Measurements from ENCODE around the gene FLNB. TPM values are rescaled to one million over a fixed set of nuclear protein-coding genes. Genes with fewer than 3 reads are reported as not detected.

Gene FLNB
- total RNA-seq = 100 to 1,000 TPM; 410 to 585 TPM
- long read RNA-seq, partial matches to known transcripts = 316 of 394 reads
- long read RNA-seq, other reads (novel, unspliced or antisense) = 78 of 394 reads

GRCh38 chr3:58008141-58009025, at the start of gene FLNB:
Gene FLNB (plus strand): TSS chr3:58008422. CDS start chr3:58008565, 143 bp downstream.
- intact Hi-C loops (cut with DNase I, micrococcal nuclease) = loop anchor here in 1 of 2 donors (10.0 kb wide), 1 partner anchor 166 kb away; no protein-coding TSS in a partner anchor
- ATAC-seq (peak; percentile 60), DNase-seq (peak in 1 of 2 donors; percentile 82)

DNA sequence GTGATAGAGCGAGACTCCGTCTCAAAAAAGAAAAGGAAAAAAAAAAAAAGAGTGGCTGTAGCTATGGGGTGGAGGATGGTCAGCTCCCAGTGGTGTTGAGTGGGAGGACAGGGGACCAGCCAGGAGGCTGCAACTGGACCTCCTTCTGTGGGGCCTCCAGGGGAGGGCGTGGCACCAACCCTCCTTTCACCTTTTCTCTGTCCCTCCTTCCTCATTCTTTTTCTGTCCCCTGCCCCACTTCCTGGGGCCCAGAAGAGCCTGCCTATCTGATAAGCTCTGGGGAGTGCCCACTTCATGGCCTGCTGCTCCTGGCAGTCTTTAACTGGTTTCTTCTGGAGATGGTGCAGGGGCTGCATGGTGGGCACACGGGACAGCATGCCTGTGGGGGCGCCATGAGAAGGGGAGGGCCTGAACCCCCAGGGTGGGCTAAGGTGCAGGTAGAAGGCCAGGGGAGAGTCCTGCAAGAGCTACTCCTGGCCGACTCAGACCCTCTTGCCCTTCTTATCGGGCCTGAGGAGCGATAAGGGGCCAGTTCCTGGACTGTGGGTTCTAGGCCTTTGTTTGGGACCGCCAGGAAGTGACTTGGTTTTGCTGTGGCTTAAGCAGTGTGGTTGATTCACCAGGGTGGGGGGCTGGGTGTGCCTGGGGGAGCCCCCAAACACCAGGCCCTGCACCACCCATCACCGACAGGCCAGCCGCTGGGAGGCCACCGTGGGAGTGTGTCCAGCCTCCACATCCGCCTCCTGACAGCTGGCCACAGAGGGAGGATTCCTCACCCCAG, 49.4 kb upstream of the FLNB start:
- intact Hi-C loops (cut with DNase I, micrococcal nuclease) = no loop called here
- DNase-seq (peak in 1 of 2 donors; percentile 56), ATAC-seq (peak; percentile 55)

DNA sequence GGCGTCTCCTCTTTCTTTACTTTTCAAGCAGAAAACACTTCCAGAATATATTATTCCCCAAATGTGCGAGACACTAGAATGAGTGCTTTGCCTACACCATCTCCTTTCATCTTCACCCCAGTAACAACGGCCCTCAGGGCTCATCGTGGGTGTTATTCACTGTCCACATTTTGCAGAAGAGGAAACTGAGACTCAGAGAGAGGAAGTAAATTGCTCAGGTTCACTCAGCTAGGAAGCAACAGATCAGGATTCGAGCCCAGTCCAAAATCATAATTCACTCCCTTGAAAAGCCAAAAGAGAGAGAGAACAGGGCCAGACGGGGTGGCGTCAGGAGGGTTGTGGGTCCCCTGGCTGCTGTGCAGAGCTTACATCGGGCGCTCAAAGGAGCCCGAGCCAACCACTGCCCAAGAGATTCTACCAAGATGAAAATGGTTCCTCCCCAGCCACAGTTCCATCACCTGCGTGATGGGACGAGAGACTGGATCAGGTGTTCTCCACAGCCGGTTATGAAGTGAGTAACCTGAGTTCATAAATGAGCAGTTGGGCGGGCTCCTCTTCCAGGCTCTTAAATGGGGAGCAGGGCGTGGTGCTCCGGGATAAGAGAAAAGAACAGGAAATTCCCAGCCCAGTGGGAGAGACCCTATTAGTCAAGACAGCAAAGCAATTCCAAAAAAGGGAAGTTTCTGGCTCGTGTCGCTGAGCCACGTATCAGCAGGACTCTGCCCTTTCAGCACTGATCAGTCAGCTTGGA, 48.6 kb upstream of the FLNB start:
- ATAC-seq (peak; percentile 25), DNase-seq (peak in 1 of 2 donors; percentile 47)
- intact Hi-C loops (cut with DNase I, micrococcal nuclease) = no loop called here

DNA sequence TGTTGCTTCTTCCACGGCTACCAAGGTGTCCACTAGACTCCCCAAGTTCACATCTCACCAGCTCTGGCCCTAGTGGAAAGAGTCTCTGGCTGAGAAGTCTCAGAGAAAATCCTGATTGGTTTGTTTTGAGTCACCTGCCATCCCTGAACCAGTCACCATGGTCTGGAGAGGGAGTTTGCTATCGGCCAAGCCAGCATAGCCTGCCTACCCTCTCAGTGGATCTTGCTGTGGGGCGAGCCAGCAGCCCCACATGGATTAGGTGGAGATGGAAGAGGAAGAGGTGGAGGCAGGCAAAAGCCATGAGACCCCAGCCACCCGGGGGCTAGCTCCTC, 48.1 kb upstream of the FLNB start:
- DNase-seq (no peak), ATAC-seq (no peak)
- intact Hi-C loops (cut with DNase I, micrococcal nuclease) = no loop called here

DNA sequence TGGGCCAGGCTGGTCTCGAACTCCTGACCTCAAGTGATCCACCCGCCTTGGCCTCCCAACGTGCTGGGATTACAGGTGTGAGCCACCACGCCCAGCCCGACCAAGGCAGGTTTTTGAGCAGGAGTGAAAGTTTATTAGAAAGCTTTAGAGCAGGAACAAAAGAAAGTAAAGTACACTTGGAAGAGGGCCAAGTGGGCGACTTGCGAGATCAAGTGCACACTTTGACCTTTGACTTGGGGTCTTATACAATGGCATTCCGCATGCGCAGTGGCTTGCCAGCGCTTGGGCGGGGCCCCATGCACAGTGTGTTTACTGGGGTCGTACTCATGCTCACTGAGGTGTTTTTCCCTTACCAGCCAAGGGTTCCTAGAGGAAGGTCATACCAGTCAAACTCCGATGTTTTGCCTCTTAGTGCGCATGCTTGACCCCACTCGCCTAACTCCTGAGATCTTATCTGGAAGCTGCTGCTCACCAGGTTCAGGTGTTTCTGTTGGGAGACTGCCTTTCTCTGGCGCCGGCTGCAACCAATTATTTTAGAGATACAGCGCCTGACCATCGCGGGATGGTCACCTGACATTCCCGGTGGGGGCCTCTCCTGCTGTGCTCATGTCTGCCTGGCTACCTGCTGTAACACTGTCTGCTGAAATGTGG, 46.9 kb upstream of the FLNB start:
- intact Hi-C loops (cut with DNase I, micrococcal nuclease) = no loop called here
- ATAC-seq (peak; percentile 58), DNase-seq (peak; percentile 67 to 70)

DNA sequence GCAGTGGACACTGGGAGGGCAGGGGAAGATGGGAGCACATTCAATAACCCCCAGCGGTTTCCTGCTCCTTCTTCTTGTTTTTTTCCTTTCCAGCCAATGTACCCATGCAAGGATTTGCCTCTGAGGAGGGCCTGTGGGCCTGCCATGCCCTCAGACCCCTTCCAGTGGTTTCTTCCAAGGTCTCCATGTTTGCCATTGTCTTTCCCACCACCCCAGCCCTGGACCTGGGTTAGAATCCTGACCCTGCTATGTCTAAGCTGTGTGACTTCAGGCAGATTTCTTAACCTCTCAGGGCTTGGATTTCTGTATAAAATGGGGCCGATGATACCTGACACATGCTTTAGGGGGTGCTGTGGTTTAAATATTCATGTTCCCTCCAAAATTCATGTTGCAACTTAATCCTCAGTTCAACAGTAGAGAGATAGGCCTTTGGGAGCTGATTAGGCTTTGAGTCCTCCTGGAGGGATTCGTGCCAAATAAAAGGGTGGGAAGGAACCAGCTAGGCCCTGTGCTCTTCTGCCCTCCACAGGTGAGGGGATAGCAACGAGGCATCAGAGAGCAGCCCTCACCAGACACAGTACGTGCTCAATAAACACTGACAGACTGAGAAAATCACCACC, 46.3 kb upstream of the FLNB start:
- peak; percentile 53 for ATAC-seq
- DNase-seq = no peak
- intact Hi-C loops (cut with DNase I, micrococcal nuclease) = no loop called here

- DNase-seq (no peak), ATAC-seq (no peak)
- intact Hi-C loops (cut with DNase I, micrococcal nuclease) = no loop called here
These were observed 45.8 kb upstream of the FLNB start for GRCh38 chr3:57962448-57962834.

DNA sequence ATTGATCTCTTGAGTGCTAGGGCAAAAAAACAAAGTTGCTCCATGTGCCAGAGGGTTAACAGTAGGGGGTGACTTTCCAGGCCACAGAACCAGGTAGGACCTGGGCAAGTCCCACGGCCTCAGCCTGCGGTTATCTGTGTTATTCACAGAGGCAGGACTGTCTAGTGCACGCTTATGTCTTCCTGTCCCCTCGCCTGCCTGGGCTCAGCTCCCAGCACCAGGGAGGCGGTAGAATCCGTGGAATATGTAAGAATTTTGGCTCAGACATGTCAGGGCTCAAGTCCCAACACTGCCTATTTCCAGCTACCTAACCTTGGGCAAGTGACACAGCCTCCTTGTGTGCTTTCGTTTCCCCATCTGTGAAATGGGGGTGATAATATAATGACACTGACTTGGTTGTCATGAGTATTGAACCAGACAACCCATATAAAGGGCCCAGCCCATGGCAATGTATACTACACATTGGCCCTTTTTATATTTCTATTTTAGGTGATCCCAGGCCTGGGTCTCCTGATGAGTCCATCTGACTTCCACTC, 44.3 kb upstream of the FLNB start:
- DNase-seq = no peak
- intact Hi-C loops (cut with DNase I, micrococcal nuclease) = no loop called here
- no peak for ATAC-seq

DNA sequence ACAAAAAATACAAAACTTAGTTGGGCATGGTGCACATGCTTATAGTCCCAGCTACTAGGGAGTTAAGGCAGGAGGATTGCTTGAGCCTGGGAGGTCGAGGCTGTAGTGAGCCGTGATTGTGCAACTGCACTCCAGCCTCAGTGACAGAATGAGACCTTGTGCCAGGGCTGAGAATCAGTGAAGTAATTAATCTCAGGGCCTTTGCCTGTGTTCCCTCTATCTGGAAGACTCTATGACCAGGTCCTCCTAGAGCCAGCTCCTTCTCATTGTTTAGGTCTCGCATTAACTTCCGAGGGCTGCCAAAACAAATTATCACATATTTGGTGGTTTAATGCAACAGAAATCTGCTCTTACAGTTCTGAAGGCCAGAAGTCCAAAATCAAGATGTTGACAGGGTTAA, 41.4 kb upstream of the FLNB start:
- intact Hi-C loops (cut with DNase I, micrococcal nuclease) = no loop called here
- ATAC-seq (no peak), DNase-seq (no peak)

GRCh38 chr3:57967590-57967989, 40.6 kb upstream of the FLNB start:
- intact Hi-C loops (cut with DNase I, micrococcal nuclease) = no loop called here
- DNase-seq (peak; percentile 71 to 78), ATAC-seq (peak; percentile 40)

DNA sequence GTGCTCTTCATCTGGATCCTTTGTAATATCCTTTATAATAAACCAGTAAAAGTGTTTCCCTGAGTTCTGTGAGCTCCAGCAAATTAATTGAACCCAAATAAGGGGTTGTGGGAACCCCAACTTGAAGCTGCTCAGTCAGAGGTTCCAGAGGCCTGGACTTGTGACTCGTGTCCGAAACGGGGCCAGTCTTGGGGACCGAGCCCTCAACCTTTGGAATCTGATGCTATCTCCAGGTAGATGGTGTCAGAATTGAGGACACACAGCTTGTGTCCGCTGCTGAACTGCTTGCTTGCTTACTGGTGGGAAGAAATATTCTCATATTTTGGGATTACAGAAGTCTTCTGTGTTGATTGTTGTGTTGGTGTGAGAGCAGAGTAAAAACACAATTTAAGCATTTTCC, 39.7 kb upstream of the FLNB start:
- intact Hi-C loops (cut with DNase I, micrococcal nuclease) = no loop called here
- ATAC-seq = no peak
- no peak for DNase-seq

DNA sequence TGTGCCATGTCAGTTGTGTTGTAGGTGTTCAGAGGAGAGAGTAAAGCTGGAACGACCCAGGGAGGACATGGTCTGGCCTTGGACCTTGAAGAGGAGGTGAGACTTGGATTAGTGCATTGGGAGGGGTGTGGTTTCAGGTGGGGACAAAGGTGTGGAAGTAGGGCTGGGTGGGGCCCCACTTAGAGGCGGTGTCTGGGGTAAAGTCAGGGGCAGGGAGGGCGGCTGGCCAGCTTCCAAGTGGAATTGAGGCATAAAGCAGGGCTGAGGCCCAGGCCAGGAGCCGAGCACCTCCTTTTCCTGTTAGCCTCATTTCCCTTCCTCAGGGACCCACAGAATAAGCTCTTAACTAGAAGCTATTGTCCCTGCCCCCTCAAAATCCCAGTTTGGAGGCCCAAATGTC, 36.2 kb upstream of the FLNB start:
- intact Hi-C loops (cut with DNase I, micrococcal nuclease) = no loop called here
- peak; percentile 78 for ATAC-seq
- peak; percentile 97 to 98 for DNase-seq

GRCh38 chr3:57972531-57973111, 35.6 kb upstream of the FLNB start:
- DNase-seq (peak; percentile 82 to 93), ATAC-seq (peak; percentile 71)
- intact Hi-C loops (cut with DNase I, micrococcal nuclease) = no loop called here

- intact Hi-C loops (cut with DNase I, micrococcal nuclease) = no loop called here
- DNase-seq (no peak), ATAC-seq (no peak)
These were observed 34.3 kb upstream of the FLNB start for GRCh38 chr3:57973715-57974477.

- intact Hi-C loops (cut with DNase I, micrococcal nuclease) = no loop called here
- ATAC-seq (peak; percentile 13), DNase-seq (no peak)
These were observed 33.3 kb upstream of the FLNB start for GRCh38 chr3:57974796-57975388.

- intact Hi-C loops (cut with DNase I, micrococcal nuclease) = no loop called here
- DNase-seq = peak; percentile 62 to 86
These were observed 30.4 kb upstream of the FLNB start for GRCh38 chr3:57977818-57978235.

DNA sequence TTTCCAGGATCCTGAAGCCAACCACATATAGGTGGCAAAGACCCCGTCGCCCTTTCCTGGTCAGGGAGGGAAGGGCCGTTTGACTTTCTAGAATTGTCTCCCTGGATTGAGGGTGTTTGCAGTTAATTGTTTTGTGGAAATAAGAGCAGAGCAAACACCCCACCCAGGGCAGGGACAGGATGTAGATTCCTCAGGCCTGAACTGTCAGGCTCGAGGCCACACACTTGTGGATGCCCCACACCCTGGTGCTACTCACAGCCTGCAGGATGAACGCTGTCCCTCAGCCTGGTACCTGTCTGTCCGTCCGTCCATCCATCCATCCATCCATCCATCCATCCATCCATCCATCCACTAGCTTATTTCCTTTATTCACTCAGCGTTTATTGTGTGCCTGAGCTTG, 29.9 kb upstream of the FLNB start:
- intact Hi-C loops (cut with DNase I, micrococcal nuclease) = no loop called here
- ATAC-seq = peak; percentile 66
- peak; percentile 65 to 73 for DNase-seq

More at GRCh38 chr3:57977818-57978235, 30.4 kb upstream of the FLNB start:
- peak; percentile 72 for ATAC-seq

All from left colon (tissue), 2 donors.